ENCODE measurements around the gene KCNQ1. TPM values are rescaled to one million over a fixed set of nuclear protein-coding genes. Genes with fewer than 3 reads are reported as not detected.

The KCNQ1 gene
- total RNA-seq, 1 experiment from 2014 or later = 9.2 TPM

- TF ChIP-seq, protein P1, sequence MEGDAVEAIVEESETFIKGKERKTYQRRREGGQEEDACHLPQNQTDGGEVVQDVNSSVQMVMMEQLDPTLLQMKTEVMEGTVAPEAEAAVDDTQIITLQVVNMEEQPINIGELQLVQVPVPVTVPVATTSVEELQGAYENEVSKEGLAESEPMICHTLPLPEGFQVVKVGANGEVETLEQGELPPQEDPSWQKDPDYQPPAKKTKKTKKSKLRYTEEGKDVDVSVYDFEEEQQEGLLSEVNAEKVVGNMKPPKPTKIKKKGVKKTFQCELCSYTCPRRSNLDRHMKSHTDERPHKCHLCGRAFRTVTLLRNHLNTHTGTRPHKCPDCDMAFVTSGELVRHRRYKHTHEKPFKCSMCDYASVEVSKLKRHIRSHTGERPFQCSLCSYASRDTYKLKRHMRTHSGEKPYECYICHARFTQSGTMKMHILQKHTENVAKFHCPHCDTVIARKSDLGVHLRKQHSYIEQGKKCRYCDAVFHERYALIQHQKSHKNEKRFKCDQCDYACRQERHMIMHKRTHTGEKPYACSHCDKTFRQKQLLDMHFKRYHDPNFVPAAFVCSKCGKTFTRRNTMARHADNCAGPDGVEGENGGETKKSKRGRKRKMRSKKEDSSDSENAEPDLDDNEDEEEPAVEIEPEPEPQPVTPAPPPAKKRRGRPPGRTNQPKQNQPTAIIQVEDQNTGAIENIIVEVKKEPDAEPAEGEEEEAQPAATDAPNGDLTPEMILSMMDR (IDR thresholded peaks at IDR 0.05; ENCODE audit: unreplicated experiment) = no peak
- CTCF ChIA-PET = interaction anchor here (0.6 kb wide), 1 partner anchor 854 kb away, joined by 5 read pairs; no protein-coding TSS in a partner anchor
- H3K27me3 Mint-ChIP-seq (ENCODE audit: unreplicated experiment) = peaks cover 46% of the 10 kb centered on the region
- H3K27ac Mint-ChIP-seq (ENCODE audit: unreplicated experiment) = no peak overlapping the region
- no peaks in the 10 kb centered on the region for H3K9me3 Mint-ChIP-seq (ENCODE audit: low read depth, unreplicated experiment)
- no peak overlapping the region for H3K4me3 Mint-ChIP-seq (ENCODE audit: low read depth, unreplicated experiment)
- no peak for DNase-seq
- H3K36me3 Mint-ChIP-seq (ENCODE audit: insufficient read depth, unreplicated experiment) = peaks cover 3% of the 10 kb centered on the region
- intact Hi-C loops (cut with micrococcal nuclease; ENCODE audit: unreplicated experiment) = no loop called here
- no peaks in the 10 kb centered on the region for H3K4me1 Mint-ChIP-seq (ENCODE audit: low read depth, unreplicated experiment)
- BruUV-seq (replicated peaks) = no TSS peak
Observed at GRCh38 chr11:2748814-2749554, 304.2 kb downstream of the KCNQ1 start.

GRCh38 chr11:2750101-2750681 lies 305.4 kb downstream of the KCNQ1 start:
- no peaks in the 10 kb centered on the region for H3K4me1 Mint-ChIP-seq (ENCODE audit: low read depth, unreplicated experiment)
- H3K9me3 Mint-ChIP-seq (ENCODE audit: low read depth, unreplicated experiment) = no peaks in the 10 kb centered on the region
- TF ChIP-seq, protein P1 (IDR thresholded peaks at IDR 0.05; ENCODE audit: unreplicated experiment) = no peak
- no peak for DNase-seq
- peaks cover 3% of the 10 kb centered on the region for H3K36me3 Mint-ChIP-seq (ENCODE audit: insufficient read depth, unreplicated experiment)
- CTCF ChIA-PET = no interaction called here
- BruUV-seq (replicated peaks) = no TSS peak
- H3K4me3 Mint-ChIP-seq (ENCODE audit: low read depth, unreplicated experiment) = no peak overlapping the region
- no peak overlapping the region for H3K27ac Mint-ChIP-seq (ENCODE audit: unreplicated experiment)
- H3K27me3 Mint-ChIP-seq (ENCODE audit: unreplicated experiment) = peaks cover 58% of the 10 kb centered on the region
- intact Hi-C loops (cut with micrococcal nuclease; ENCODE audit: unreplicated experiment) = no loop called here

GRCh38 chr11:2750682-2751522 lies 306.1 kb downstream of the KCNQ1 start:
- CTCF ChIA-PET = no interaction called here
- Mint-ChIP-seq H3K4me1 (ENCODE audit: low read depth, unreplicated experiment) (no peaks in the 10 kb centered on the region), H3K9me3 (ENCODE audit: low read depth, unreplicated experiment) (no peaks in the 10 kb centered on the region), H3K4me3 (ENCODE audit: low read depth, unreplicated experiment) (no peak overlapping the region), H3K27ac (ENCODE audit: unreplicated experiment) (no peak overlapping the region), H3K36me3 (ENCODE audit: insufficient read depth, unreplicated experiment) (peaks cover 3% of the 10 kb centered on the region), H3K27me3 (ENCODE audit: unreplicated experiment) (peaks cover 63% of the 10 kb centered on the region)
- BruUV-seq (replicated peaks) = no TSS peak
- intact Hi-C loops (cut with micrococcal nuclease; ENCODE audit: unreplicated experiment) = no loop called here
- DNase-seq = no peak
- TF ChIP-seq, protein P1 (IDR thresholded peaks at IDR 0.05; ENCODE audit: unreplicated experiment) = no peak

DNA sequence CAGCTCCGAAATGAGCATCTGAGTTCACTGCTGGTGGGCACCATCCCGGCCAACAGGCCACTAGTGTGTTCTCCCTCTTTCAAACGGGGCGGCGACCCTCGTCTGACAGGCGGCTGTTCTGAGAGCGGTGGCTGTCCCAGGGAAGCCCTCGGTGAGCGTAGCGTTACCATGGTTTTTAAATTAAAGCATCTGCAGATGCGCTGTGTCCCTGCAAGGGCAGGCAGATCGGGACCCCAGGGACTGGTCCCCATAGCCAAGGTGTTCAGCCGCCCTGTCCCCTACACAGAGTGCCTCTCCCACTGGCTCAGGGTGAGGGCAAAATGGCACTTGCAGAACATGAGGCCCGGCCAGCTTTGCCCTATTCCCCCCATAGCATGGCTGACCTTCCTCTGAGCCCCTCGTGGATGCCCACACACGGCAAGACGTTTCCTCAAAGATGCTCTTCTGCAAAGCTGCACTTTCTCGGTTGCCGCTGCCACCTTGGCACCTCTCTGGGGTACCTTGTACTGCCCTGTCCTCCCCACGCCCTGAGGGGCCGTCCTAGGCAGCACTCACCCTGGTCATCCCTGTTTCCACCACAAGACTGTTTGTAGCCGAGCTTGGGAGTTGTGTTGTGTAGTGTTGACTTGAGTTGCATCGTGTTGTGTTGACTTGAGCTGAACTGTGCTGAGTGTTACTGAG lies 306.9 kb downstream of the KCNQ1 start:
- H3K27me3 Mint-ChIP-seq (ENCODE audit: unreplicated experiment) = peaks cover 63% of the 10 kb centered on the region
- TF ChIP-seq, protein P1 (IDR thresholded peaks at IDR 0.05; ENCODE audit: unreplicated experiment) = no peak
- intact Hi-C loops (cut with micrococcal nuclease; ENCODE audit: unreplicated experiment) = no loop called here
- H3K9me3 Mint-ChIP-seq (ENCODE audit: low read depth, unreplicated experiment) = no peaks in the 10 kb centered on the region
- no peak overlapping the region for H3K27ac Mint-ChIP-seq (ENCODE audit: unreplicated experiment)
- H3K4me1 Mint-ChIP-seq (ENCODE audit: low read depth, unreplicated experiment) = no peaks in the 10 kb centered on the region
- no peak for DNase-seq
- no peak overlapping the region for H3K4me3 Mint-ChIP-seq (ENCODE audit: low read depth, unreplicated experiment)
- peaks cover 3% of the 10 kb centered on the region for H3K36me3 Mint-ChIP-seq (ENCODE audit: insufficient read depth, unreplicated experiment)
- BruUV-seq (replicated peaks) = no TSS peak
- CTCF ChIA-PET = no interaction called here

Data from Calu3 (cell line).